Endothelial cell of umbilical vein (primary cell): ENCODE measurements around the gene PRSS35. TPM values are rescaled to one million over a fixed set of nuclear protein-coding genes. Genes with fewer than 3 reads are reported as not detected.

Source experiments
- BruUV-seq: library from RNA; stranded (reverse); fragments of 400-500 nt; replicated peaks from 2 replicates; lab custom pipeline; 2021; lab: Mats Ljungman, UMichigan
- CTCF ChIA-PET: fragments of 300-600, 350-600 bp; sonication (Branson Sonifier 250); formaldehyde crosslinking; loops from one replicate; lab custom pipeline; 2021; ENCODE audit warnings: antibody characterized with exemption, inconsistent platforms; lab: Charles Lee
- POLR2A ChIA-PET: fragments of 300-600, 350-600 bp; sonication (Branson Sonifier 250); formaldehyde crosslinking; loops from one replicate; lab custom pipeline; 2021; ENCODE audit warnings: antibody characterized with exemption, inconsistent platforms; lab: Charles Lee
- DNase-seq: peaks from one replicate; pipeline ENCODE4 v3.0.0-alpha.2; 2011; ENCODE audit warnings: low read depth, low spot score
- FAIRE-seq: peaks from 2 replicates; lab custom pipeline; 2011; peaks lifted over from hg19 to GRCh38; lab: Jason Lieb, UNC
- H2AFZ ChIP-seq: 2 replicates; pipeline ENCODE4 v1.6.0; 2012; ENCODE audit warnings: low read depth, low read length, control low read depth, inconsistent platforms
- H3K27ac ChIP-seq: 2 replicates; pipeline ENCODE4 v1.5.1; 2011; ENCODE audit warnings: low read depth, mild to moderate bottlenecking, control low read depth, low read length, moderate library complexity; ENCODE audit not compliant: insufficient read depth
- H3K27me3 ChIP-seq, 2 experiments: 2 replicates each; pipeline versions ENCODE4 v1.6.0 to v1.6.1; 2011; ENCODE audit warnings: low read length in 2 of 2, mixed read lengths in 1 of 2; ENCODE audit not compliant: control insufficient read depth in 2 of 2, insufficient read depth in 2 of 2
- H3K36me3 ChIP-seq, 2 experiments: 2 replicates in 1 of 2; 3 replicates in 1 of 2; pipeline ENCODE4 v1.5.1; 2011; ENCODE audit warnings: low read length in 2 of 2, mild to moderate bottlenecking in 1 of 2, moderate library complexity in 1 of 2; ENCODE audit not compliant: control insufficient read depth in 2 of 2, insufficient read depth in 2 of 2; ENCODE audit errors: extremely low read depth in 1 of 2
- H3K4me1 ChIP-seq: 3 replicates; pipeline ENCODE4 v1.5.1; 2011; ENCODE audit warnings: mild to moderate bottlenecking, low read length; ENCODE audit not compliant: control insufficient read depth, insufficient read depth; ENCODE audit errors: extremely low read depth
- H3K4me2 ChIP-seq: 2 replicates; pipeline ENCODE4 v1.6.1; 2011; ENCODE audit warnings: low read length, control low read depth, mixed read lengths; ENCODE audit not compliant: insufficient read depth
- H3K4me3 ChIP-seq, 3 experiments: fragments of 200-600 bp in 1 of 3; sonication (generic), shearing (Covaris generic) in 1 of 3; replicated peaks in 1 of 3; 2 replicates each; pipeline ENCODE4 v1.5.1; 2011 to 2016; ENCODE audit warnings: control low read depth in 3 of 3, low read length in 3 of 3, mild to moderate bottlenecking in 2 of 3, inconsistent platforms in 1 of 3, low read depth in 1 of 3, moderate library complexity in 1 of 3; ENCODE audit not compliant: insufficient read depth in 1 of 3
- H3K79me2 ChIP-seq: 2 replicates; pipeline ENCODE4 v1.6.0; 2012; ENCODE audit warnings: low read length, inconsistent platforms; ENCODE audit not compliant: control insufficient read depth, insufficient read depth
- H3K9ac ChIP-seq: replicated peaks from 2 replicates; pipeline ENCODE3; 2011; ENCODE audit warnings: low read length, control low read depth; ENCODE audit not compliant: insufficient read depth; ENCODE audit errors: extremely low read depth
- H3K9me1 ChIP-seq: replicated peaks from 3 replicates; pipeline ENCODE4 v1.6.0; 2011; ENCODE audit warnings: mild to moderate bottlenecking, low read length; ENCODE audit not compliant: control insufficient read depth, insufficient read depth; ENCODE audit errors: extremely low read depth
- H3K9me3 ChIP-seq: replicated peaks from 2 replicates; pipeline ENCODE4 v1.5.1; 2012; ENCODE audit warnings: low read length, inconsistent platforms; ENCODE audit not compliant: control insufficient read depth, insufficient read depth
- H4K20me1 ChIP-seq: replicated peaks from 2 replicates; pipeline ENCODE3; 2011; ENCODE audit warnings: mild to moderate bottlenecking, low read length; ENCODE audit not compliant: control insufficient read depth, insufficient read depth; ENCODE audit errors: extremely low read depth
- EZH2 ChIP-seq: IDR thresholded peaks from 2 replicates; pipeline ENCODE4 v1.6.1; 2012; ENCODE audit warnings: borderline replicate concordance, low read depth, mild to moderate bottlenecking, moderate library complexity, low read length, inconsistent platforms; ENCODE audit not compliant: severe bottlenecking
- JUN ChIP-seq: IDR thresholded peaks from 2 replicates; pipeline ENCODE4 v1.6.1; 2011; ENCODE audit warnings: borderline replicate concordance, low read depth; ENCODE audit not compliant: insufficient read length, insufficient read depth
- MYC ChIP-seq: IDR thresholded peaks from one replicate; pipeline ENCODE4 v1.6.1; 2011; ENCODE audit warnings: mild to moderate bottlenecking, low read depth, low read length
- dilution Hi-C: fragments of 300-500 bp; cut with MboI; formaldehyde crosslinking; loops from one replicate; pipeline ENCODE4 v1.15.0; 2019; ENCODE audit warnings: low sequenced_read_pairs; ENCODE audit not compliant: extremely low pct_ligation_motif_present
- intact Hi-C: fragments of 100-400 bp; cut with micrococcal nuclease; formaldehyde crosslinking; loops from one replicate; pipeline ENCODE4 v1.10.0; 2022
- polyA plus RNA-seq, 4 experiments: library from polyadenylated mRNA; depleted of rRNA in 3 of 4; stranded (reverse) in 3 of 4; unstranded in 1 of 4; fragments of >200 nt; gene quantifications; 2 replicates each; pipeline versions ENCODE4 v1.2.1 to v1.2.3, GENCODE V29; 2011 to 2012; ENCODE audit warnings: missing spikeins in 1 of 4
- total RNA-seq: library from RNA; stranded (reverse); gene quantifications from 2 replicates; pipeline ENCODE4 v1.2.3, GENCODE V29; 2021
- TF ChIP-seq, protein P1 (sequence below), 2 donors: IDR thresholded peaks; 1 replicate in 1 of 2; 2 replicates in 1 of 2; pipeline ENCODE4 v1.5.1; 2011; ENCODE audit warnings: low read length in 2 of 2, mild to moderate bottlenecking in 2 of 2, moderate library complexity in 2 of 2, control low read depth in 1 of 2, inconsistent platforms in 1 of 2, low read depth in 1 of 2; ENCODE audit not compliant: insufficient read depth in 1 of 2; ENCODE audit errors: extremely low read depth in 1 of 2

The PRSS35 gene
- total and polyA plus RNA-seq, 2 donors (not counting 3 experiments of a cell fraction or from before 2014, with no cell fraction given), result not detected

DNA sequence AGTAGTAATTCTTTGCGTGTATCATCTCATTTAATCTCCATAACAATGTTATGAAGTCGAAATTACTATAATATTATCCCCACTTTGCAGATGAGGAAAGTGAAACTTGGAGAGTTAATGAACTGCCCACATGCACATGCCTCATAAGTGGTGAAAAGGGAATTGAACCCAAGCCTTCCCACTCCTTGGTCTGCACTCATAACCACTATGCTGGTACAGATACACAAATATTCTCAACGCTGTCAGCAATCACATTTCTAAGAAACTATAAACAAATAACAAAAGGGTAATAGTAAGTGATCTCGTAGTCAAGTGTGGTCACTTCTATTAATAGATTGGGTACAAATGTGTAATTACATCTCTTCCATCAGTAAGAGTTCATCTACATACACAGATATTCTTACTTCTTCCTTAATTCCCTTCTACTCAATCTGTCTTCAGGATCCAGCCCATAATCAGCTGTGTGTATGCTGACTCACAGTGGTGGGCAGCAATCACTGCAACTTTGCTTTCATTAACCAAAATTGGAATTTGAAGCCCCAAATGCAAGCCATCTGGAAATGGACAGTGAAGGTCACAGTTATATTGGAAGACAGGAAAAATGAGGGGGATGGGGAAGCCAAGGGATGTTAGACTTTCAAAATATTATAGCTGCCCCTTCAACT is 6.6 kb downstream of the PRSS35 start:
- Histone ChIP-seq H3K4me1 (no peaks in the 10 kb centered on the region), H3K9me1 (no peaks in the 10 kb centered on the region), H3K27ac (no peak overlapping the region), H3K9me3 (no peaks in the 10 kb centered on the region), H3K4me2 (no peak overlapping the region), H2AFZ (no peak overlapping the region), H3K79me2 (no peaks in the 10 kb centered on the region), H3K4me3 (no peak overlapping the region), H3K9ac (no peak overlapping the region), H3K36me3 (no peaks in the 10 kb centered on the region), H3K27me3 (peaks cover 1 to 9% of the 10 kb centered on the region in 2 experiments), H4K20me1 (no peaks in the 10 kb centered on the region)
- dilution Hi-C loops, result loop anchor here (25.0 kb wide), 2 partner anchors 307 to 432 kb away; no protein-coding TSS in a partner anchor
- POLR2A ChIA-PET, result no interaction called here
- FAIRE-seq, result no peak
- no peak for TF ChIP-seq EZH2
- no peak for TF ChIP-seq JUN
- TF ChIP-seq, protein P1, sequence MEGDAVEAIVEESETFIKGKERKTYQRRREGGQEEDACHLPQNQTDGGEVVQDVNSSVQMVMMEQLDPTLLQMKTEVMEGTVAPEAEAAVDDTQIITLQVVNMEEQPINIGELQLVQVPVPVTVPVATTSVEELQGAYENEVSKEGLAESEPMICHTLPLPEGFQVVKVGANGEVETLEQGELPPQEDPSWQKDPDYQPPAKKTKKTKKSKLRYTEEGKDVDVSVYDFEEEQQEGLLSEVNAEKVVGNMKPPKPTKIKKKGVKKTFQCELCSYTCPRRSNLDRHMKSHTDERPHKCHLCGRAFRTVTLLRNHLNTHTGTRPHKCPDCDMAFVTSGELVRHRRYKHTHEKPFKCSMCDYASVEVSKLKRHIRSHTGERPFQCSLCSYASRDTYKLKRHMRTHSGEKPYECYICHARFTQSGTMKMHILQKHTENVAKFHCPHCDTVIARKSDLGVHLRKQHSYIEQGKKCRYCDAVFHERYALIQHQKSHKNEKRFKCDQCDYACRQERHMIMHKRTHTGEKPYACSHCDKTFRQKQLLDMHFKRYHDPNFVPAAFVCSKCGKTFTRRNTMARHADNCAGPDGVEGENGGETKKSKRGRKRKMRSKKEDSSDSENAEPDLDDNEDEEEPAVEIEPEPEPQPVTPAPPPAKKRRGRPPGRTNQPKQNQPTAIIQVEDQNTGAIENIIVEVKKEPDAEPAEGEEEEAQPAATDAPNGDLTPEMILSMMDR (IDR thresholded peaks at IDR 0.05; ENCODE audit: extremely low read depth in 1 of 2, insufficient read depth in 1 of 2, low read depth in 1 of 2, low read length in 2 of 2), result peak in 1 of 2 donors; percentile 34
- no peak for TF ChIP-seq MYC
- peak; percentile 9 for DNase-seq
- no TSS peak for BruUV-seq
- intact Hi-C loops, result no loop called here
- CTCF ChIA-PET, result interaction anchor here (0.8 to 3.5 kb wide), 4 partner anchors 17 to 836 kb away, joined by 3 to 21 read pairs (median 9); partner anchors contain the start of genes DOP1A and UBE3D
